ENCODE measurements around the gene SERPINA3. TPM values are rescaled to one million over a fixed set of nuclear protein-coding genes. Genes with fewer than 3 reads are reported as not detected.

Gene SERPINA3
- not detected in 2 replicates for total RNA-seq (2014; rRNA removed)
- Bru-seq, nascent RNA: not detected
- BruChase-seq, experiment 1, labeled RNA remaining after a 6-hour chase: not detected
- BruChase-seq, experiment 2, labeled RNA remaining after a 2-hour chase: not detected
- long read RNA-seq: 0 reads

DNA sequence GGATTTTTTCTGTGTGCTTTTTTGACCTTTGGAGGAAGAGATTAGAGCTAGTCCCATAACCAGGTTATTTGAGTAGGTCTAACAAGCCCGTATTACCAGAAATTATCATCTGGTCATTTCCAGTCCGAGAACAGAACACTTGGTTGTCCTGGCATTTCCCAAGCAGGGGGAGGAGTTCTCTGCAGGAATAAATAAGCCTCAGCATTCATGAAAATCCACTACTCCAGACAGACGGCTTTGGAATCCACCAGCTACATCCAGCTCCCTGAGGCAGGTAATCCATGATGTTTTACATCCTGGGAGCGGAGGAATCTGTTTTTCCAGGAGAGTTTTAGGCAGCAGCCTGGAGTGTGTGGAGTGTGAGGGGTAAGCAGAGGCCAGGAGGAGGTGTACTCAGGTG is at the start of gene SERPINA3:
SERPINA3 (plus strand) TSS at position 218 of the 400 bp plus-strand sequence. CDS start 2,051 bp downstream, outside the sequence.
- no peaks in the 10 kb centered on the region for H3K36me3 ChIP-seq (ENCODE audit: low read depth, low read length)
- no peak for TF ChIP-seq EZH2 (IDR thresholded peaks at IDR 0.05; ENCODE audit: low read length, unreplicated experiment)
- TF ChIP-seq, protein P1, sequence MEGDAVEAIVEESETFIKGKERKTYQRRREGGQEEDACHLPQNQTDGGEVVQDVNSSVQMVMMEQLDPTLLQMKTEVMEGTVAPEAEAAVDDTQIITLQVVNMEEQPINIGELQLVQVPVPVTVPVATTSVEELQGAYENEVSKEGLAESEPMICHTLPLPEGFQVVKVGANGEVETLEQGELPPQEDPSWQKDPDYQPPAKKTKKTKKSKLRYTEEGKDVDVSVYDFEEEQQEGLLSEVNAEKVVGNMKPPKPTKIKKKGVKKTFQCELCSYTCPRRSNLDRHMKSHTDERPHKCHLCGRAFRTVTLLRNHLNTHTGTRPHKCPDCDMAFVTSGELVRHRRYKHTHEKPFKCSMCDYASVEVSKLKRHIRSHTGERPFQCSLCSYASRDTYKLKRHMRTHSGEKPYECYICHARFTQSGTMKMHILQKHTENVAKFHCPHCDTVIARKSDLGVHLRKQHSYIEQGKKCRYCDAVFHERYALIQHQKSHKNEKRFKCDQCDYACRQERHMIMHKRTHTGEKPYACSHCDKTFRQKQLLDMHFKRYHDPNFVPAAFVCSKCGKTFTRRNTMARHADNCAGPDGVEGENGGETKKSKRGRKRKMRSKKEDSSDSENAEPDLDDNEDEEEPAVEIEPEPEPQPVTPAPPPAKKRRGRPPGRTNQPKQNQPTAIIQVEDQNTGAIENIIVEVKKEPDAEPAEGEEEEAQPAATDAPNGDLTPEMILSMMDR (conservative IDR thresholded peaks at IDR 0.05; ENCODE audit: low read depth, low read length): no peak
- TF ChIP-seq EZH2phosphoT487 (IDR thresholded peaks at IDR 0.05; ENCODE audit: borderline replicate concordance, low read length): no peak
- DNase-seq (no peak), ATAC-seq (no peak)
- H3K9me3 ChIP-seq (ENCODE audit: low read length): no peaks in the 10 kb centered on the region
- no peak within 1 kb of the TSS for H3K4me3 ChIP-seq (ENCODE audit: low read length)
- no peak within 1 kb of the TSS for H3K4me2 ChIP-seq (ENCODE audit: low read length)
- no peaks in the 10 kb centered on the region for H3K4me1 ChIP-seq (ENCODE audit: insufficient read depth, low read length)
- POLR2A ChIA-PET (ENCODE audit: unreplicated experiment): no interaction called here
- no peak within 1 kb of the TSS for H3K27ac ChIP-seq (ENCODE audit: low read length)
- H3K27me3 ChIP-seq (ENCODE audit: low read length): no peaks in the 10 kb centered on the region
- no peak within 1 kb of the TSS for H2AFZ ChIP-seq (ENCODE audit: low read length)
- H3F3A ChIP-seq (ENCODE audit: low read length, unreplicated experiment): no peaks in the 10 kb centered on the region
- CTCF ChIA-PET: no interaction called here
- intact Hi-C loops (cut with micrococcal nuclease): no loop called here
- no peaks in the 10 kb centered on the region for H3K79me2 ChIP-seq (ENCODE audit: low read length)
- H3K9me2 ChIP-seq (replicated peaks; ENCODE audit: low read length): no peaks in the 10 kb centered on the region
- H4K20me1 ChIP-seq (ENCODE audit: low read length): no peaks in the 10 kb centered on the region
- BruUV-seq (replicated peaks): no TSS peak
- H3K9ac ChIP-seq (ENCODE audit: low read length): no peak within 1 kb of the TSS

DNA sequence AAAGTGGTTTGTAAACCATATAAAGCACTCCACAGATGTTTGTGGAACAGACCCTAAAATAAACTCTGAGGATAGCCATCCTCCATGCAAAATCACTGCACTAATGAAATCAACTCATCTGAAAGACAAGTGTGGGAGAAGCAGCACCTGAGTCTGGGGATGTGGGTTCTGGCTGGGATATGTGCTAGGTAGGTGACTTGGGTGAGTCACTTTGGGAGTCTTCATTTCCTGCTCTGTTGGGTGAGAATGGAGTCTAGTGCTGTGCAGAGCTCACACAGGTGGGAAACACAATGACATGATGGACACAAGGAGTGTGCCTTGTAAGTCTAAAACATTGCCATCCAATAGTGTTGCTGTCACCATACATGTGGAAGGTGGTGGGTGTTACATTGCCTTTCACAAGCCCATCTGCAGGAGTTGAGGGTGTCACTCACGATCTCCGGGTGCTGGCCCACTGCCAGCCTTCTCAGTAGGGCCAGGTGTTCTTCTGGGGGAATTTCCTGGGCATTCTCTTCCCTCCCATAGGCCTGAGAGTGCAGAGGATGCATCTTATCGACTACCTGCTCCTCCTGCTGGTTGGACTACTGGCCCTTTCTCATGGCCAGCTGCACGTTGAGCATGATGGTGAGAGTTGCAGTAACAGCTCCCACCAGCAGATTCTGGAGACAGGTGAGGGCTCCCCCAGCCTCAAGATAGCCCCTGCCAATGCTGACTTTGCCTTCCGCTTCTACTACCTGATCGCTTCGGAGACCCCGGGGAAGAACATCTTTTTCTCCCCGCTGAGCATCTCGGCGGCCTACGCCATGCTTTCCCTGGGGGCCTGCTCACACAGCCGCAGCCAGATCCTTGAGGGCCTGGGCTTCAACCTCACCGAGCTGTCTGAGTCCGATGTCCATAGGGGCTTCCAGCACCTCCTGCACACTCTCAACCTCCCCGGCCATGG is 49.0 kb upstream of the SERPINA3 start:
- no peak overlapping the region for H3K9ac ChIP-seq (ENCODE audit: low read length)
- no peak overlapping the region for H3K4me2 ChIP-seq (ENCODE audit: low read length)
- H3K36me3 ChIP-seq (ENCODE audit: low read depth, low read length): no peaks in the 10 kb centered on the region
- no peaks in the 10 kb centered on the region for H3K4me1 ChIP-seq (ENCODE audit: insufficient read depth, low read length)
- intact Hi-C loops (cut with micrococcal nuclease): no loop called here
- no peak overlapping the region for H2AFZ ChIP-seq (ENCODE audit: low read length)
- POLR2A ChIA-PET (ENCODE audit: unreplicated experiment): no interaction called here
- H3K9me3 ChIP-seq (ENCODE audit: low read length): no peaks in the 10 kb centered on the region
- no TSS peak for BruUV-seq (replicated peaks)
- H4K20me1 ChIP-seq (ENCODE audit: low read length): no peaks in the 10 kb centered on the region
- H3F3A ChIP-seq (ENCODE audit: low read length, unreplicated experiment): no peaks in the 10 kb centered on the region
- no peaks in the 10 kb centered on the region for H3K79me2 ChIP-seq (ENCODE audit: low read length)
- H3K27me3 ChIP-seq (ENCODE audit: low read length): no peaks in the 10 kb centered on the region
- no peak overlapping the region for H3K4me3 ChIP-seq (ENCODE audit: low read length)
- TF ChIP-seq, protein P1 (conservative IDR thresholded peaks at IDR 0.05; ENCODE audit: low read depth, low read length): no peak
- TF ChIP-seq EZH2 (IDR thresholded peaks at IDR 0.05; ENCODE audit: low read length, unreplicated experiment): no peak
- TF ChIP-seq EZH2phosphoT487 (IDR thresholded peaks at IDR 0.05; ENCODE audit: borderline replicate concordance, low read length): no peak
- ATAC-seq (no peak), DNase-seq (no peak)
- CTCF ChIA-PET: no interaction called here
- H3K27ac ChIP-seq (ENCODE audit: low read length): no peak overlapping the region
- no peaks in the 10 kb centered on the region for H3K9me2 ChIP-seq (replicated peaks; ENCODE audit: low read length)

DNA sequence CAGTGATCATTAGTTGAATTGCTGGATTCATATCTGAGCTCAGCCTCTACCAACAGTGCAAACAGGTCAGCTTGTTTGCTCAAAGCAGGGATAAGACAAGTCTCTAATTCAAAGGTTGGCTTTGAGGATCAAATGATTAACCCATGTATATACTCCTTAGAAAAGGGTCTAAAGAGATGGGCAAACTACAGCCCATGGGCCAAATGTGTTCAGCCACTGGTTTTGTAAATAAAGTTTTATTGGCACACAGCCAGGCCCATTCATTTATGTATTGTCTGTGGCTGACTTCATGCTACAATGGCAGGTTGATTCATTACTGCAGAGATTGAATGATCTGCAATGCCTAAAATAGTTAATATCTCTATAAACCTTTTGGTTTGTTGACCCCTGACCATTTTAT is 47.8 kb upstream of the SERPINA3 start:
- Histone ChIP-seq H3K4me2 (ENCODE audit: low read length) (no peak overlapping the region), H3K36me3 (ENCODE audit: low read depth, low read length) (no peaks in the 10 kb centered on the region), H3K27me3 (ENCODE audit: low read length) (no peaks in the 10 kb centered on the region), H4K20me1 (ENCODE audit: low read length) (no peaks in the 10 kb centered on the region), H3K9ac (ENCODE audit: low read length) (no peak overlapping the region), H3K79me2 (ENCODE audit: low read length) (no peaks in the 10 kb centered on the region), H3K4me1 (ENCODE audit: insufficient read depth, low read length) (no peaks in the 10 kb centered on the region), H2AFZ (ENCODE audit: low read length) (no peak overlapping the region), H3K9me3 (ENCODE audit: low read length) (no peaks in the 10 kb centered on the region), H3F3A (ENCODE audit: low read length, unreplicated experiment) (no peaks in the 10 kb centered on the region), H3K9me2 (replicated peaks; ENCODE audit: low read length) (no peaks in the 10 kb centered on the region), H3K27ac (ENCODE audit: low read length) (no peak overlapping the region), H3K4me3 (ENCODE audit: low read length) (no peak overlapping the region)
- ChIA-PET POLR2A (ENCODE audit: unreplicated experiment) (no interaction called here), CTCF (no interaction called here)
- no peak for ATAC-seq
- no TSS peak for BruUV-seq (replicated peaks)
- intact Hi-C loops (cut with micrococcal nuclease): no loop called here
- DNase-seq: no peak
- TF ChIP-seq EZH2phosphoT487 (IDR thresholded peaks at IDR 0.05; ENCODE audit: borderline replicate concordance, low read length) (no peak), EZH2 (IDR thresholded peaks at IDR 0.05; ENCODE audit: low read length, unreplicated experiment) (no peak)
- TF ChIP-seq, protein P1 (conservative IDR thresholded peaks at IDR 0.05; ENCODE audit: low read depth, low read length): no peak
